Smooth muscle cell of the brain vasculature (primary cell): ENCODE data around the gene RPTOR.

Experiments
- DNase-seq: peaks from one replicate; pipeline ENCODE4 v3.0.0-alpha.2; 2012; ENCODE audit warnings: low read depth, low spot score

RPTOR gene

DNA sequence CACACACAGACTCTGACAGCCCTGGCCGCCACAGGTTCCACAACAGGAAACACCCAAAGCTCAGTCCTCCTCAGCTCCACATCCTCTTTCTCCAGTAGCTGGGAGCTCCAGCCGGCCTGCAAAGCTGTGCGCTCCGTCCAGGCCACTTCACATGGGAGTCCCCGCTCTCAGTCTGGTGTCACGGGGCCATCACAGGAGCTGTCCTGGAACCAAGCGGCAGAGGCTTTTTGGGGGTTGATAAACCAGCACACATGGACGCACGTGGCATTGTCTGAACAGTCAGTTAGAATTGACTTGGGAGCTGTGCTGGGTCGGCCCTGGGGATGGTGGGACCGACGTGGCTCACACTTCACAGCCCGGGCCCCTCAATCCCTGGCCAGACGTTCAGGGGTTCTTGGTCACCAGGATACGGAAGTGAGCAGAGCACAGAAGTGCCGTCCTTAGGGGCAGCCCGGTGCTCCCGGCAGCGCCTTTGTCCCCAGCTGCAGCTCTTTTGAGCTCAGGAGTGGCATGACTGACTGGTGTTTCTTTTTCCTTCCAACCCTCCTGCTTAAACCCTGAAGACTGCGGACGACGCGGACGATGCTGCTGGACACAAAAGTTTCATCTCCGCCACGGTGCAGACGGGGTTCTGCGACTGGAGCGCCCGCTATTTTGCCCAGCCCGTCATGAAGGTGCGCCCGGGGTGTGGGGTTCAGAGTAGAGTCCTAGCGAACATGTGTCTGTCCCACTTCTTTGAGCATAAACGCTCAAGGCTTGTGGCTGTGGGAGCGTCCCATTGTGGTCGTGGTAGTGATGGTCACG lies 380.4 kb downstream of the RPTOR start:
- DNase-seq = no peak

DNA sequence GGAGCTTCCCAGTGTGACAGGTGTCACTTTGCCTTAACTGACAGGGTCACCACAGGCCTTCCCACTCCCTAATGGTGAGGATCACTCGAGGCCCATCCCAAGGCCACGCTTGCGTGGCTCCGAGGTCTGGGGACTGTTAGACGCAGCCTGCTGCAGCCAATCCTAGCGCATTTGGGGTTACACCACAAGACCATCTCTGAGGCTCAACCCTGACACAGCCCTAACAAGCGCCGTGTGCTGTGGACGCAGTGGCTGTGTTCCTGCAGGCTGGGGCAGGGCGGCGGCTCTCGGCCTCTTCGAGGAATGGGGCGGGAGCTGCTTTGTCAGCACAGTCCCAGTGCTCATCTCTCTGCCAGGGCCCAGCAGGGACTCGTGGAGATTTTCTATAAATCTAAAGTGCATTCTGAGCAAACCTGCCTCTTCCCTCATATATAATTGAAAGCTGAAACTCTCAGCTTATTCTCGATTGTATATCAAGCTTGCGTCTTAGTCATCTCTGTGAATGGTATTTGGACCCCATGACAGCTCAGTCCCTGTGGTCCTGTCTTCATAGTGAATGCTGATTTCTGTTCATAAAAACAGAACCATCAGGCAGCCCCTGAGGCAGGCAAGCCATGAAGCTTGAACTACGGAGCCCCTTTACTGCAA lies 381.2 kb downstream of the RPTOR start:
- no peak for DNase-seq

DNA sequence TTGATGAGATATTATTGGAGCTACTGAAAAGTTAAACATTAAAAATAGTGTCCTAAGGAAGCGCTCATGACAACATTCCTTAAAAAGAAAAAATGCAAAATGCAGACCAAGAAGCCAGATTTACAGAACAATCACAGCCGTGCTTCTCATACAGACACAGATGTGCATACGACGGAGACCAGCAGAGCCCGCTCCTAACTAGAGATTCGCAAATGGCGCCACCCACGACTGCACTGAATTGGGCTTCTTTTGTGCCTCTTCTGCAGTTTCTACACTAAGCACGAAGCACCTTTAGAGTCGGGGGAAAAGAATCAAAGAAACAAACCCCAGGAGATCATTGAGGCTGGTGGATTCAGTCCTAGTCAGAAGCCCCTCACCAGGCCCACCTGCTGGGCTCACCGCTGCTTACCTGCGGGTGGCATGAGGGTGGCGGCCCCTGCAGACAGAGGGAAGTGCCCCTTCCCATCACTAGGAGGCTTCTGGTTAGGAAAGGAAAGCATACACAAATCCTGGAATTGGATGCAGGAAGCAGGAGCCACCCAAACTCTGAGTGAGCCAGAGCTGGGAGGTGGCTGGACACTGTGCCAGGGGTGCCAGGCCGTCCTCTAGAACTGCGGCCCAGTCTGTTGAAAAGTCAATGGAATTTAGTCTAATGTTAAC lies 382.1 kb downstream of the RPTOR start:
- DNase-seq = no peak

DNA sequence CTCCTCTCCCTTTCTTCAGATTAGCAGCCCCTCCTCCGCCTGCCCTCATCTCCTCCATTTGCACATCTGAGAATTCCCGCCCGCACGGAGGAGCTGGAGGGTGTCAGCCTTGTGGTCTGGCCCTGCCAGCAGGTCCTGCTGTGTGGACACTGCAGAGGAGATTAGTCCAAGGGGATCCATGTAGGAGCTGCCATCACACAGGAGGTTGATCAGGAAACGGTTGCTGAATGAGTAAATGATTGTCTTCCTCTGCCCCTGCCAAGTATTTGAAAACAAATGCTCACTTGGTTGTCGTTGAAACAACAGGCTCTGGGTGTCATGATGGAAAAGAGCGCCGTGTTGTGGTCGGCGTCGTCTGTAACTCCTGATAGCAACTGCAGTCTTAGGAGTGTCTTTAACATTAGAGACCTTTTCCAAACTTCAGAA lies 383.2 kb downstream of the RPTOR start:
- peak; percentile 52 for DNase-seq

DNA sequence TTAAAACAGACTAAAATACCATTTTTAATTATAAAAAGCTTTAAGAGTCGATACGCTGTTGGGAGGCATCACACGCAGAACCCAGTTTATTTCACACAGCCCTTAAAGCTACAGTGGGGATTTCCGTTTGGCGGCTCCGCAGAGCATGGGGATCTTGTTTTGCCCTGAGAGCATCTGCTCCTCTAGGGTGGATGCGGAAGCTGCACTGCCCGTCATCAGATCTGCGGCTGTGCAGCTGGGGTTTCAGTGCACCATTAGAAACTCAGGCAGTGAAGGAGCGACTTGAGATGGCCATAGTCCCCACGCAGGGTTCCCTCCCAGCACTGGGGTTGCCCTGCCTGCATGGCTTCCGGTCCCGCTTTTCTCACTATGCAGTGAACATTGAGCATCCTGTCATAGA lies 384.8 kb downstream of the RPTOR start:
- no peak for DNase-seq

DNA sequence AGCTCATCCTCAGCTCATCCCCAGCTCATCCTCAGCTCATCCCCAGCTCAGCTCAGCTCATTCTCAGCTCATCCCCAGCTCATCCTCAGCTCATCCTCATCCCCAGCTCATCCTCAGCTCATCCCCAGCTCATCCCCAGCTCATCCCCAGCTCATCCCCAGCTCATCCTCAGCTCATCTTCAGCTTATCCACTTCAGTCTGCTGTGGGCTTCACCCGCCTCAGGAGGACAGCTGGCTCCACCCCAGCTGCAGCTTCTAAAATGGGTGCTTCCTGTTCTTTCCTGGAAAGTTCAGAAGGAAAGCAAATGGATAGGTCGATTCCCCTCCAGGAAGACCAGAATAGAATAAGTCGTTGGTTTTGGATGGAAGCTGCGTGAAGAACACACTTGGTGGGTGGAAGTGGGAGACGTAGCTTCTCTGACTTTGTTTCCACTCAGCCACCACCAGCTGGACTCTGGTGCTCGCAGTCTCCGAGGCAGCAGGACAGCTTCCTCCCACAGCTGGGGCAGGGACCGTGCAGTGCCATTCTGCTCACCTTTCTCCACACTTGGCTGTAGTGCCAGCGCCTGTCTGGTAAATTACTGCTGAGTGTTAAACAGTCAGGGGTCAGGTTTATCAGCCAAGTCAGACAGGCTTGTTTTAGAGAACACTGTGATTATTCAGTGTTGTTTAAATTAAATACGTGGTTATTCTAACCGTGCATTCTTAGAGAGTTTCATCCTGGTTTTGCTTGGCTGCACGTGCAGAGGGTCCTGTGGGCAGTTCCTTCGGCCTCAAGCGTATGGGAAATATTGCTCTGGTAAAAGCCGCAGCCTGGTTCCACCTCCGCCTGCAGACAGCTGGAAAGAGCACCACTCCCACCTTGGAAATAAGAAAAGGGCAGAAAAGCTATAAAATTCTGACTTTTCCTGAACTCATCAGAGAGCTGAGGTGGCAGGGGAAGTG lies 386.0 kb downstream of the RPTOR start:
- DNase-seq = no peak

DNA sequence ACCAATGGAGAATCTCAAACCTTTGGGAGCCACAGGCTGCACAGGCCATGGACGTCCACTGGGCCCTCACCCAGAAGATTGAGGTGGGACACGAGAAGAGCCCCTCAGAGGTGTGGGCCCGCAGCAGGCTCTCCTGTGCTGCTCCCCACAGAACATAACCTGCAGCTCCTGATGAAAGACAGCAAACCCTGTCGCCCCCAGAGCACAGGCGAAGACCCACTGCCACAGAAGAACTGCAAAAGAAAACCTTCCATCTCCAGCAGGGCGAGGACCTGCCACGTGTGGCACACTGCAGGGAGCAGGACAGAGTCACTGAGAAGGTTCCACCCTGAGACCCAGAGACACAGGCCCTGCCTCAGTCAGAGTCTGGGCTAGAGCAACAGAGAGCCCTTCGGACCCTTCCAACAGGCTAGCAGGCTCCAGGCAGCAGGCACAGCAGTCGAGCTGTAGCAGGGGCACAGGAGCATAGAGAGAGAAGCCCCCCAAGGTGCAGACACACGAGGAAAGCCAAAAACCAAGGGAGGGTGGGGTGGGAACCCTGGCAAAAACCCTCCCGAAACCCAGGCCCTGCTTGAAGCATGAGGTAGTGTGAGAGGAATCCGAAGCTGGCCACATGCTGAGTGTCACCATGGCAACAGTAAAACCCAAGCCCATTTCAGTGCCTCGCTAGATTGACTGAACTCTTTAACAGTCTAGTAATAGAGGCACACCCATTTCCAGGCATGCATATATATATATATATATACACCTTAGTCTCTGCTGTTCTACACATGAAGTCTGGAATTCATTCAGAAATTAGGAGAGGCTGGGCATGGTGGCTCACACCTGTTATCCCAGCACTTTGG lies 387.0 kb downstream of the RPTOR start:
- peak; percentile 45 for DNase-seq

DNA sequence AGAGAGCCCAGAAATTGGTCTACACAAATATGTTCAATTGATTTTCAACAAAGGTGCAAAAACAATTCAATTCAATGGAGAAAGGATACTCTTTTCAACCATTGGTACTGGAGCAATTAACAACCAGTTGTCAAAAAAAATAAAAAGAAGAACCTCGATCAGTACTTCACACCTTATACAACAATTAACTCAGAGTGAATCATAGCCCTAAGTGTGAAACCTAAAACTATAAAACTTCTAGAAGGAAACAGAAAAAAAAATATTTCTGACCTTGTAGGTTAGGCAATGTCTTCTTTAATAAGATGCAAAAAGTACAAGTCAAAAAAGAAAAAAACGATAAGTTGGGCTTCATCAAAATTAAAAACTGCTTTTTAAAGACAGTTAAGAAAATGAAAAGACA lies 390.9 kb downstream of the RPTOR start:
- no peak for DNase-seq

DNA sequence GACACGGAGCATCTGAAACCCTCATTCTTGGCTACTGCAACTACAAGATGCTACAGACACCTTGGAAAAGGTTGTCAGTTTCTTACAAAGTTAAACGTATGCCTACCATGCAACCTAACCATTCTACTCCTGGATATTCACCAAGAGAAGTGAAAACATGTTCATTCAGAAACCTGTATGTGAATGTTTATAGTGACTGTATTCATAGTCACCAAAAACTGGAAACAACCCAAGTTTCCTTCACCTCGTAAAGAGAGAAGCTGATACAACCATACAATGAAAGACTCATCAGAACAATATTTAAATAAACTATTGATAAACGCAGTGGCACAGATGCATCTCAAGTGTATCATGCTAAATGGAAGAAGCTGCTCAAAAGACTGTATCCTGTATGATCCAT lies 391.6 kb downstream of the RPTOR start:
- DNase-seq = no peak

DNA sequence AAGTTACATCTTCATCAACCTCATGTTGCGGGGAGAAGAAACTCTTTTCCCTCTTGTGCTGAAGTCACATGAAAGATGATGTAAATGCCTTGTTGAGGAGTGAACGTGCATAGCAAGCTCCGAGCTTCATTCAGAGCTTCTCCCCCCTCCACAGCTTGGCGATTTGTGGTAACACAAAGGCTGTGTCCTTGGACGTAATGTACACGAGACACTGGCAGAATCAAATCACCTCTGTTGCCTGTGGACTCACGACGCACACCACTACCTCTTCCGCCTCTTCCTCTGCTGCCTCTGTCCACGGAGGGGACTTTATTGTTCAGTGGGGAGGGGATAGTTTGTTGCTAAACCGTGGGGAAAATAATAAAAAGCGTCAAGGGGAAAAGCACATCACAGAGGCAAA lies 392.1 kb downstream of the RPTOR start:
- DNase-seq = no peak

DNA sequence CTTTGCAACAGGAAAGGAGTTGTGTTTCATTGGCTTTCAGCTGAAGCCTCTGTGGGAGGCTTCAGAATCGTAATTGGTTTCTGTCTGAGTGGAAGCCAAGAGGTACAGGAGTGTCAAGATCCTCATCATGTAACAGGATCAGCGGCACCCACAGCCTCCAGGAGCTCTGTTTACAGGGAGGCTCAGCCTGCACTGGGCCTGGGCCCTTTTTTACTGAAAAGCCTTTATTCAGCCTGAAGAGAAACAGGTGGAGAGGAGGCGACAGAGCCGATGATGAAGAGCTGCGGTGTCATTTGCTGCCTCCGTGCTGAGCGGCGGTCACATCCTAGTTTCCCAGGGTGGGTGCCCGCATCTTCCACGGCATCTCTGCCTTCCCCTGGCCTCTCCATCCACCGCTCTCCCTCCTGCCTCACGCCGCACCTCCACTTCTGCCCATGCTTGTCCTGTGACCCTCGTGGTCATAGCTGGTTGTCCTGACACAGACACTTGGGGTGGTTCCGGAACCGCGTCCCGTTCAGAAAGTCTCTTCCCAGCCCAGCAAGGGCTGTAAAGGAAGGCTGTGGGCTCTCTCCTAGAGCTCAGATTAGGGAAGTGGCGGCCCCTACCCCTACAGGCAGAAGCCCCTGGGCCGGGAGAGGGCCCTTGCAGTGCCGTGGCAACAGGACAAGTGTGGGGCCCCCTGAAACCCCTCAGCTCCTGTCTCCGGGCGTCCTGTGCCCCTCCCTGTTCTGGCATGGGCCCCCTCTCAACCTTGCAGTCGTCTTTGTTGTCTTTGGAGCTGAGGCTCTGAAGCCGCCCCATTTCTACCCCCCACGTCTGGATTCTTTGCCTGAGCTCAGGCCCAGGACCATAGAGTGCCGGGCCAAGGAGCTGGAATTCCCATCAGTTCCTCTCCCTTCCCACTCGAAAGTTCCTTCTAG lies 393.1 kb downstream of the RPTOR start:
- no peak for DNase-seq

DNA sequence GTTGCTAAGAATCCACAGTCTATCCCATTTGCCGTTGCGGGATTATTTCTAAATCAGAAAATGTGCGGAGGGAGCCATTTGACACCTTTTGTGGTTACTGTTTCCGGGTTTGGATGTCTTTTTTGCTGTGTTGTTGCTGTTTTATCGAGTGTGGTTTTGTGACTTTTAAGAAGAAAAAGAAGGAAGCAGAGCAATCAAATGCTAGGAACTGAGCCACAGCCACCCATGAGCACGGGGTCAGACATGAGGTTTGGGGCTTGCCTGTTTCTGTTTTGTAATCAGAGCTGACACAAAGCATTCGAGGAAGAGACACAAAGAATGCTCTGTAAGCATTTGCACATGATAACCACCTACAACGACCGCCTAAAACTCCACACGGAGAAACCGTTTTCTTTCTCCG lies 393.9 kb downstream of the RPTOR start:
- no peak for DNase-seq

DNA sequence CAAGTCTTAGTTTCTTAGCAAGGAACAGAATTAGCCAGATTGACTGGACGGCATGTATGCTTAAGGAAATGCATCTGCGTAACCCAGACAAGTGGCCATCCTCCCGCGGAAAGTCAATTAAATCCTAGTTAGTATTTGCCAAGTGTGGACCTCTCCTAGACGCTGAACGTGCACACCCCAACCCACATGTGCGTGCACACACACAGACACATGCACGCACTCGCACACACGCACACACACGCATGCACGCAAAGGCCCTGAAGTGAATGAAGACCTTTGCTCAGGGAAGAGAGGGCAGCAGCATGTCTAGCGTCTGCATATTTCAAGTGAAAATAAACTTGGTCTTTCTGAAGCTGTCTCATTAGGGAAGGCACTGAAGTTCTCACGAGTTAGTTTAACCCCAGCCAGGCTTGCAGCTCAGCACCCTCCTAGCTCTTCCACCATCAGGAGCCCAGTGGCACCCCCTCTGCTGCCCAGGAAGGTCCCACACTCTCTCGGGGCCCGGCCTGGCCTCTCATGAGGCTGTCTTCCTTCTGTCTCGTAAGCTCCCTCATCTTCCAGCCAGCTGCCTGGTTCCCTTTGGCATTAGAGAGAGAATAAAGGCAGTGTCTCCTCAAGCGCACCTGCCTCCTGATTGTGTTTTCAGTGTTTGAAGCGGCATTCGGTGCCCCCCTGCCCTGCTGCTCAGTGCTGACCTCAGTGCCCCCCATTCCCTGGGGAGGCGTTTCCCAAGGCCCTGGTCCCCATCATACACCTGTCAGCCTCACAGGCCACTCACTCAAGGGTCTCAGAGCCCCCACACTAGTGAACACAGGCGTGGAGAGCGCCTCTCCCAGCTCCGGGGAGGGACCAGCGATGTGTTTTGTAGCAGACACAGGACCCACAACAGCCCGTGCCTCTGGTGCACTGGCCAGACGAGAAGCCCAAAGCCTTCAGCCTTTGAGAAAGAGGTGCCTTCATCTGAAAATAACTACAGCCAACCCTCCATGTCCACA lies 394.8 kb downstream of the RPTOR start:
- DNase-seq = no peak

DNA sequence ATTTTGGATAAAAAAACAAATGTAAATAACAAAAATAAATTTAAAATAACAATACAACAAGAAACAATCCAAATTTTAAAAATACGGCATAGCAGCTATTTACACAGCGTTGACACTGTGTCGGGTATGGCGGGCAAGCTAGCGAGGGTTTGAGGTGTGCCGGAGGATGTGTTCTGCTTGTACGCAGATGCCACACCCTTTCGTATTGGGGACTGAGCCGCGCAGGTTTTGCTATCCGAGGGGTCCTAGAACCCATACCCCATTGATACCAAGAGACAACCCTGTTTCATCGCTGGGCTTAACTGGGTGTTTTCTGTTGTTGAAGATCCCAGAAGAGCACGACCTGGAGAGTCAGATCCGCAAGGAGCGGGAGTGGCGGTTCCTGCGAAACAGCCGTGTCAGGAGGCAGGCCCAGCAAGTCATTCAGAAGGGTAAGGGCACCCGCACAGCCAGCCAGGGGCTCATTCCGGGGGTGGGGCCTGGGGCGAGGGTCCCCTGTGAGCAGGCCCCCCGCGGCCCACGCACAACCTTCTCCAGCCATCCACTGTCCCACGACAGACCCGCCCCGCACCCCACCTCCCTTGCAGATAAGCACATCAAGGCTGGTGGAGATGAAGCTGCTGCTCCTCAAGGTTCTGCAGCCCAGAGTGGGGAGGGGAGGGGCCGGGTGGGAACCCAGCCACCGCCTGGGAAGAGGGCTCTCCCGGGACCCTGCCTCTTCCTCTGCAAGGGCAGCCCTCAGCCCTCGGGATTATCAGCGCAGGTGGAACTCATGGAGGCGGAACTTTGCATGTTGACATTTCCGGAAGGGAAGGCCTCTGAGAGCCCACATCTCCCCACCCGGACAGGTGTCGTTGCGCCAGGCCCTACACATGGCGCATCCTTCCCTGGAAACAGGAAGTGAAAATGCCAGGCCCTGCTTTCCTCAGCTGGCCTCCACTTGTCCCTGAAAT lies 395.8 kb downstream of the RPTOR start:
- no peak for DNase-seq

DNA sequence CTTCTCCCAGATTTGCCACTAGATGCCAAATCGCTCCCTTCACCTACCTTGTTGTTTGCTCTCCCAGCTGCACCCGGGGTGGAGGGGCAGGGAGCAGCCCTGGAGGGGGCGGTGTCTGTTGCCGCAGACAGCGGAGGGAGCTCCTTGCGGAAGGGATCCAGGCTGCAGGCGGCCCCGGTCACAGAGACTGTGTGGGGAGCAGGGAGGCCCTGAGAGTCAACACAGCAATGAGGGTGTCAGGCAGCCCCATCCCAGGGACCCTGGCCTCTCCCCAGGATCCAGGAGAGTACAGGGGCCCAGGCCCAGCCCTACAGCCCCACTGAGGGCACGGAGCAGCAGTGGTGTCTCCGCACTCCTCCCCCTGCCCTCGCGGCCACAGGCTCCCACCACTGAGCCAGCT lies 396.5 kb downstream of the RPTOR start:
- no peak for DNase-seq

DNA sequence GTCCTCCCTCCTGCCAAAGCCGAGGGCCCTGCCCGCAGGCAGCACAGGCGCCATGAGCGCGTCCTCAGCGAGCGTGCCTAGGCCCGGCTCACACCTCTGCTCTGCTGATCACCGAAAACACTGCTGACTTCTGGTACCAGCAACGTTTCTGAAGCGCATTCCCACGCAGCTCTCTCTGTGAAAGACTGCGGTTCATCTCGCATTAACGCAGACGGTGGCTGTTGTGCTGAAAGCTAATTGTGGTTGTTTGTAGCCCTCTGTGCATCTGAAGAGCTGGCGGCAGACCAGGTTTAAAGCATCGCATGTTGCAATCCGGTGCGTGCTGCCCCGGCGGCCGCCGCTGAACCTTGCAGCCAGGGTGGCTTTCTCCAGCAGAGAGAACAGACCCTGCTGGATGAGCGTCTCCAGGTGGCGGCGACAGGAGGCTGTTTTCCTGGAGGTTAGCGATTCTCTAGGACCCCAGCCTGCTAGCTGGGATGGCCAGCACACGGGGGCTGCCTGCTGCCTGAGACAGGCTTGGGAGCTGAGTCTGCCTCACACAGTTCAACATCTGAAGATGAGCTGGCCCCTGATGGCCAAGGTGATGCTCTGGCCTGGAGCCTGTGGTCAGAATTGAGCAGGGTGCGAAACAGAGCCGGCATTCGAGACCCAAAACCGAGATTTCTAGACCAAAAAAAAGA lies 397.2 kb downstream of the RPTOR start:
- no peak for DNase-seq
